ENCODE results near the gene SF3A2.

SF3A2 gene

DNA sequence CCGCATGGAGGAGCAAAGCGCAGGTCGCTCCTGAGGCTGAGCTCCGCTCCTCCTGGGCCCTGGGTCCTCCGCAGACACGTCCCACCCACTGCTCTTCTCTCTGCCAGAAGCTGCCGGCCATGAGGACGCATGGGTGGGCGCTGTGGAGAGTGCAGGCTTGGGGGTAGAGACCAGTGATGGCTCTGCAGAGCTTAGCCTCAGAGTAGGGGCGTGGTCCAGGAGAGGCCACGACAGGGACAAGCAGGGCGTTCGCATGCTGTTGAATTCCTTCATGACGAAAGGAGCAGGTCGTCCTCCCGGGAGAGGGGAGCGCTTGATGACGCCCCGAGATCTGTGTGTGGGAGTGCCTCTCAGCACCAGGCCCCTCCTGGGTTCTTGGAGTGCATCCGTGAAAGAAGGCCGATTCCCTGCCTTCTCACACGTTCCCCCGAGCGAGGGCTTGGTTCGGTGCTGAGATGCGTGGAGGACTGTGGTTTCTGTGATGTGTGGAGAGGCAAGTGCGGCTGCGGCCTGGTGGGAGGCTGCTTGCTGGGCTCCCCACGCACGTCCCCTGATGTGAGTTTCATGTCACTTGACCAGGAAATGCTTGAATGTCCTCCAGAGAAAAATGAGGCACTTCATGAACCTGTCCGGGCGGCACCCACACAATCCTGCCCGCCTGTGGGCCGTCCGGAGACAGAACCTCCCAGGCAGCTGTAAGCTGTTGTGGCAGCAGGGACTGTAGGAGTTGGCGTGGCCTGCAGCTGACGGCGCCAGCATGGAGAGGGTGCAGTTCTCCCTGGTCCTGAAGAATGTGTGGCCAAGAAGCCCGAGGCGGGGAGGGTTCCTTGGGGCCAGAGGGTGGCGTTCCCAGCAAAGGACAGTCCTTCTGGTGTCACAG is 4.5 kb downstream of the SF3A2 start:
- no peak for DNase-seq (ENCODE audit: low spot score)

DNA sequence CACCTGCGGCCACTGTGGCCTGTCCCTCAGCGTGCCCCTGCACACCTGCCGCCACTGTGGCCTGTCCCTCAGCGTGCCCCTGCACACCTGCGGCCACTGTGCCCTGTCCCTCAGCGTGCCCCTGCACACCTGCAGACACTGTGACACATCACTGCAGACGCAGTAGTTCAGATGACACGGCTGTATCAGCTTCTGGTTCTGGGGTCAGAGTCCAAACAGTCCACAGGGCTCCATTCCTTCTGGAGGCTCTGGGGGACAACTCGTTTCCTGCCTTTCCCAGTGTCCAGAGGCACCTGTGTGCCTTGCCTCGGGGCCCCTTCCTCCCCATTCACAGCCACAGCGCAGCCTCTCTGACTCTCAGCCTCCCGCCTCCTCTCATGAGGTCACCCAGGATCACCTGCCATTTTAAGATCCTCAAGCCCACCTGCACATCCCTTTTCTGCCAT is 5.5 kb downstream of the SF3A2 start:
- no peak for DNase-seq (ENCODE audit: low spot score)

DNA sequence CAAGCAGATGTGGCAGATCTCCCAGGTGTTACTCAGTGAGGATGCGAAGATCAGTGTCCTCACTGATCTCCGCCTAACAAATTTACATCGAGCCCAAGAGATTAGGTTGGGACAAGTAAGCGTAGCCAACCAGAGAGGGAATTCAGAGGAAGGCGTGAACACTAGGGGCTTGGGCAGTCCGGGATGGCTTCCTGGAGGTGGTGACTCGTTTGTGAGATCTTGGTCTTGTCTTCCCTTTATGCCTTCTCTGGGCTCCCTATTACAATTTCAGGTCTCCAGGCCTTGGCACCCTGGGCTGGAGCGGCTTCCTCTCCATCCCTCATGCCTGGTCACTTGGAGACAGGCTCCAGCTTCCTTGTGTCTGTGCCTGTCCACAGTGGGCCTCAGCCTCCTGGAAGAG is 6.2 kb downstream of the SF3A2 start:
- DNase-seq (ENCODE audit: low spot score), result no peak

DNA sequence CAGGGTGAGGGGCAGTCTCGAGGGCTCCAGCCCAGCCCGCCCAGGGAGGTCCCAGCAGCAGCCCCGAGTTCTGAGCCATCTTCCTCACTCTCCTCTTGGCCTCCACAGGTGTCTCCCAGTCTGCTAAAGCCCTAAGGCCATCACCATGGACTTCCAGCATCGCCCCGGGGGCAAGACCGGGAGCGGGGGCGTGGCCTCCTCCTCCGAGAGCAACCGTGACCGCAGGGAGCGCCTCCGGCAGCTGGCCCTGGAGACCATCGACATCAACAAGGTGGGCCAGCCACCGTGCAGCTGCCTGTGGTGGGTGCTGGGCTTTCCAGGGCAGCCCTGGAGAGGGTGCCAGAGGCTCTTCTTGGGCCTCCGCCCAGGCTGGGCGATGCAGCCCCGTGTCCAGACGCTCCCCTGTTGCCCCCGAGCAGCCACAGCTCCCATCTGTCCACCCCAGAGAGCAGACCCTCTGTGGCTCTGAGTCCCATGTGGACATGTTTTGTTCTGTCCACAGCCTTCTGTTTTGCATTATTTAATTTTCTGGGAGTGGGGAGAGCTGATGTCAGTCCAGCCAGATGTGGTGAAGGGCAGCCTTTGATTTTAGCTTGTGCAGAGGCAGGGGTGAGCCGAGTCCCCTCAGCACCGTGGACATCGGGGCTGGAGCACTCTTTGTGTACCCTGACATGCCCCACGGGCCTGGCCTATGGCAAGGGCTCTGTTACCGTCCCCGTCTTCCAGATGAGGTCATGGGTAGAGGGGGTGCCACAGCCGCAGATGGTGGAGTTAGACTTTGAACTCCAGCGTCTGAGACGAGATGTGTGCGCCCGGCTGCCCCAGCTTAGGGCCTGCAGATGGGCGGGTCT is 6.9 kb downstream of the SF3A2 start:
- no peak for DNase-seq (ENCODE audit: low spot score)

DNA sequence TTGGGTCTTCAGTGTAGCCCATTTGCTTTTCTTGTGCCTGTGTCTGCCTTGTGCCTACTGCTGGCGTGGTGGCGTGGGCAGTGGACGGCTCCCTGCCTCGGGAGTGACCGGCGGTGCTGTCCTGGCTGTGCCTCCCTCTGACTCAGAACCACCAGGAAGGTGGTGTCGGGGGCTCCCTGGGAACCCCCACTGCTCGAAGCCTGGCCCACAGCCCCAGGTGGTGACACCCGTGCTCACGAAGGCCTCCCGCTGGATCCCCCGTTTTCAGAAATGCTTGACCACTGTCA is 7.4 kb downstream of the SF3A2 start:
- no peak for DNase-seq (ENCODE audit: low spot score)

DNA sequence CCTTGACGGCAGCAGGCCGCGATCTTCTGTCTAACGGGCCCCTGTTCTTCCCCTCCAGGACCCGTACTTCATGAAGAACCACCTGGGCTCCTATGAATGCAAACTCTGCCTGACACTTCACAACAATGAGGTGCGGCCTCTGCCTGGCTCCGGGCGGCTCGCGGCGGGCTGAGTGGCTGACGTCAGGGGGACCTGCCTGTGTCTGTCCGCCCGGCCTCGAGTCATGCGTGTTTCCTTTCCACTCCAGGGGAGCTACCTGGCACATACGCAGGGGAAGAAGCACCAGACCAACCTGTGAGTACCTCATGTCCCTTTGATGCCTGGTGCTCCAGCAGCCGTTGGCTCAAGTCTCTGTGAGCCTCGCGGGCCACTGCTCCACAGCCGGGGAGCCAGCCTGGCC is 7.9 kb downstream of the SF3A2 start:
- no peak for DNase-seq (ENCODE audit: low spot score)

DNA sequence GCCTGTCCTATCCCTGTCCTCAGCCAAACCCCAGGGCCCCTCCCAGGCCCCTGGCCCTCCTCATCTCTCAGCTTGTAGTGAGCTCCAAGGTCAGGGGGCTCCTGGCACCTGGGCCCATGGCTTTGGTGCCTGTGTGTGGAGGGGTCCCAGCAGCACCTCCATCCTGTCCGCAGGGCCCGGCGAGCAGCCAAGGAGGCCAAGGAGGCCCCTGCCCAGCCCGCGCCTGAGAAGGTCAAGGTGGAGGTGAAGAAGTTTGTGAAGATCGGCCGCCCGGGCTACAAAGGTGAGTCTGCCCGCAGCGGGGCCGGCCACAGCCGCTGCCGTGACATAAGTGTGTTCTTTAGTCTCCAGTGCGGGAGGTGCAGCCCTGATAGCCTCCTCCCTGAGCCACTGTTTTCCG is 8.6 kb downstream of the SF3A2 start:
- DNase-seq (ENCODE audit: low spot score), result no peak

DNA sequence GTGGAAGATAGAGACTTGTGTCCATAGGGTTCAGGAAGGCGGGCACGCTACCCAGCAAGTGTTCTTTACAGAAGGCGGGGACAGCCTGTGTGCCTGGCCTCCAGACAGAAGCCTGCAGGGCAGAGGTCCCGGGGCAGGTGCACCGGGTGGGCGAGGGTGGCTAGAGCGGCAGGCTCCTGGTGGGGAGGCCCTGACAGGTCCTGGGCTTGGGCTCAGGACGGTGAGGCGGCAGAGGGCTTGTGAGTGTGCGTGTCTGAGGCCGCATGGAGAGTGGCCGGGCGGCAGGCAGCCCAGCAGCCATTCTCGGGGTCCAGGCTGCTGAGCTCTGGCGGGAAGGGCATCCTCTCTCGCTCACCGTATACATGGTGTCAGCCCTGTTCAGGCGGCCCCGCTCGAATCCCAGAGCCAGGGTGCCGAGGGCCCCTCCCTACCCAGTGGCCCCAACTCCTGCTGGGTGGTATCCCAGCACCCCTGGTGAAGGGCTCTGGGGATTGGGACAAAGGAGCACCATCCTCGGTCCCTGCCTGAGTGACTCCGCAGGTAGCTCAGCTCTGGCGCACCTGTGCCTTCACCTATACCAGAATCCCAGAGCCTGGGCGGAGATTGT is 9.5 kb downstream of the SF3A2 start:
- DNase-seq (ENCODE audit: low spot score), result no peak

DNA sequence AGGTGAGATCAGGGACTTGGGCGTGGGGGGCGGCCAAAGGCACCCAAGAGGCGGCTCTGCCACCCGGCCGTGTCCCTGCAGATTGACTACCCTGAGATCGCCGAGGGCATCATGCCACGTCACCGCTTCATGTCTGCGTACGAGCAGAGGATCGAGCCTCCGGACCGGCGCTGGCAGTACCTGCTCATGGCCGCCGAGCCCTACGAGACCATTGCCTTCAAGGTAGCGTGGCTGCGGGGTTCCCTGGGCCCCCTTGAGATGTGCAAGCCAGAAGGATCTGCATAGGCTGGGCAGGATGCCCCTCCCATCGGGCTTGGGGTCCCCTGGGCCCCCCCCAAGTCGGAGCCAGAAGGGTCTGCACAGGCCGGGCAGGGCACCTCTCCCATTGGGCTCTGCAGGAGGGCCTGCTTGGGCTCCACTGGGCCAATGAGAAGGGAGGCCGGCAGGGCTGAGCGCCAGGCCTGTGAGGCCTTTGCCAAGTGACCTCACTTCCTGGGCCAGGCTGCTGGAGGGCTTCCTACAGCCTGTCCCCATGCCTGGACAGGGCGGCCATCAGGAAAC is 10.3 kb downstream of the SF3A2 start:
- DNase-seq (ENCODE audit: low spot score), result no peak

DNA sequence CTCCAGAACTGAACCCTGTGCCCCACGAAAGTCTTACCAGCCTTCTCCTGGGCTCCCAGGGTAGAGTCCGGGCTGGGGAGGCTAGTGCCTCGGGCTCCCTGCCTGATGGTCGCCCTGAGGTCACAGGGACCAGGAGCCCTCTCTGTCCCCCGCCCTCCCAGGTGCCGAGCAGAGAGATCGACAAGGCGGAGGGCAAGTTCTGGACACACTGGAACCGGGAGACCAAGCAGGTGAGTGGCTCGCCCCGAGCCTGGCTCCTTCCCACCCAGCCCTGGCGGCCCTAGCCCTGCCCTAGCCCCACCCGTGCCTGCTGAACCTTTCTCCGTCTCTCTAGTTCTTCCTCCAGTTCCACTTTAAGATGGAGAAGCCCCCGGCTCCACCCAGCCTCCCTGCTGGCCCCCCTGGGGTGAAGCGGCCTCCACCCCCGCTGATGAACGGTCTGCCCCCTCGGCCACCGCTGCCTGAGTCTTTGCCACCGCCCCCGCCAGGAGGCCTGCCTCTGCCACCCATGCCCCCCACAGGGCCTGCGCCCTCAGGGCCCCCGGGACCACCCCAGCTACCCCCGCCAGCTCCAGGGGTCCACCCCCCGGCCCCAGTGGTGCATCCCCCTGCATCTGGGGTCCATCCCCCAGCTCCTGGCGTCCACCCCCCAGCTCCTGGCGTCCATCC is 10.9 kb downstream of the SF3A2 start:
- no peak for DNase-seq (ENCODE audit: low spot score)

DNA sequence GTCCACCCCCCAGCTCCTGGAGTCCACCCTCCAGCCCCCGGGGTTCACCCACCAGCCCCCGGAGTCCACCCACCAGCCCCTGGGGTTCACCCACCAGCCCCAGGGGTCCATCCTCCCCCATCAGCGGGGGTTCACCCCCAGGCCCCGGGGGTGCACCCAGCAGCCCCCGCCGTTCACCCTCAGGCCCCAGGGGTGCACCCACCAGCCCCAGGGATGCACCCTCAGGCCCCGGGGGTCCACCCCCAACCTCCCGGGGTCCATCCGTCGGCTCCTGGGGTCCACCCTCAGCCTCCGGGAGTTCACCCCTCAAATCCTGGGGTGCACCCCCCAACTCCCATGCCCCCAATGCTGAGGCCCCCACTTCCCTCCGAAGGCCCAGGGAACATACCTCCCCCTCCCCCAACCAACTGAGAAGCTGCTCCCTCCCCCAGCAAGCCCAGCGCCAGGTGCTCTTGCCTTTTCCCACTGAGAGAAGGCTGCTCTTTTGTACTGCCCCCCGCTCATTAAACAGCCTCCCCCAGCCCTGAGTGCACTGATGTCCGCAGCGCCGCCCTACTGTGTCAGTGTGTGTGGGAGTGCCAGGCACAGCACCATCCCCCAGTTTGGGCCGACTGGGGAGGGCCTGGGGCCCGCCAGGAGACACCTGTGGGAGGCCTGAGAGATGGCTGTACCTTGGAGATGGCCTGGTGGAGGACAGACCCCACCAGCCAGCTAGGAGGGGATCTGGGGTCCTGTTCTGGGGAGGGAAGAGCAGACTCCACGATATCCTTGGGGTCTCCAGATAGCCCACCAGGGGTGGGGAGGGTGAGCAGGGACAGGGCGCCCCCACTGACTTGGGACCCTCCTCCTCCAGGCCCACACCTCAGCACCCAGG is 11.7 kb downstream of the SF3A2 start:
- no peak for DNase-seq (ENCODE audit: low spot score)

DNA sequence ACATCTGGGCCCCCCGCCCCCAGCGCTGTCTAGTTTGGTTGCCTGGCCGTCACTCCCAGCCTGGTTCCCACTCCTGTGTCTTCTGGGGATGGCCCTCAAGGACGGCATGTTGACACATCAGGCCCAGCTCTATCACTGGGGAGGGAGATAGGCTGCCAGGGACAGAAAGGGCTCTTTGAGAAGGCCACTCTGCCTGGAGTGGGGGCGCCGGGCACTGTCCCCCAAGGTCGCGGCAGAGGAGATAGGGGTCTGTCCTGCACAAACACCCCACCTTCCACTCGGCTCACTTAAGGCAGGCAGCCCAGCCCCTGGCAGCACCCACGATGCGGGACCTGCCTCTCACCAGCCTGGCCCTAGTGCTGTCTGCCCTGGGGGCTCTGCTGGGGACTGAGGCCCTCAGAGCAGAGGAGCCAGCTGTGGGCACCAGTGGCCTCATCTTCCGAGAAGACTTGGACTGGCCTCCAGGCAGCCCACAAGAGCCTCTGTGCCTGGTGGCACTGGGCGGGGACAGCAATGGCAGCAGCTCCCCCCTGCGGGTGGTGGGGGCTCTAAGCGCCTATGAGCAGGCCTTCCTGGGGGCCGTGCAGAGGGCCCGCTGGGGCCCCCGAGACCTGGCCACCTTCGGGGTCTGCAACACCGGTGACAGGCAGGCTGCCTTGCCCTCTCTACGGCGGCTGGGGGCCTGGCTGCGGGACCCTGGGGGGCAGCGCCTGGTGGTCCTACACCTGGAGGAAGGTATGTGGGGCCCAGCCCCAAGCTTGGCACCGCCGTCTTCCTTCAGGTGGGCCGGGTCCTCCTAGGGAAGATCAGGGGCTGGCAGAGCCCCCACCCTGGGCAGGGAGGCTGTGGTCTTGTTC is 12.6 kb downstream of the SF3A2 start, which contains the start of gene AMH:
Gene AMH (plus strand): TSS at position 314 of the 857 bp plus-strand sequence. CDS start 10 bp downstream, at position 324.
- DNase-seq (ENCODE audit: low spot score), result no peak

DNA sequence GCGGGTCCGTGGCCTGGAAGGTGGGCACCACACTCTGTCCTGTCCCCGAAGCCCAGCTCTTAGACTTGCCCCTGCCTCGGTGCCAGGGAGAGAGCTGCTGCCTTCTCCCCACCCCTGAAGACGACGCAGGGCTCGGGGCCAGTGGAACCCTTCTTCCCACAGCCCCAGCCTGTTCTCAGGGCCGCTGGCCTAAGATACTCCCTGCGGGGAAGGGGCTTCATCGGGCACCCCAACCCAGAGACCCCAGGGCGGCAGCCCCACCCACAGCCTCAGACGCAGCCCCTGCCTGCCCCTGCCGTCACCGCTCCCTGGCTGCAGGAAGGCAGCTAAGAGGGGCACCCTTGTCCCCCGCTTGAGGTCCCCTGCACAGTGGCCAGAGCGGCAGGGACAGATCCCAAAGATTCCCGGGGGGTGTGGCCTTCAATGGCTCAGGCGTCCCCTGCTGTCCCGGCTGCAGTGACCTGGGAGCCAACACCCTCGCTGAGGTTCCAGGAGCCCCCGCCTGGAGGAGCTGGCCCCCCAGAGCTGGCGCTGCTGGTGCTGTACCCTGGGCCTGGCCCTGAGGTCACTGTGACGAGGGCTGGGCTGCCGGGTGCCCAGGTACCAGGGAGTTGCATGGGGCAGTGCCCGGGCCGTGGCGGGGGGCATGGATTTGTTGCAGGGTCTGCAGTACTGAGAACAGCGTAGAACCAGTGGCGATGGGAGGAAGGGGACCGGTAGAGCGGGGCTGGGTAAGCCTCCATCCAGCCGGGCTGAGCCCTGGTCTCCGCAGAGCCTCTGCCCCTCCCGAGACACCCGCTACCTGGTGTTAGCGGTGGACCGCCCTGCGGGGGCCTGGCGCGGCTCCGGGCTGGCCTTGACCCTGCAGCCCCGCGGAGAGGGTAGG is 13.5 kb downstream of the SF3A2 start:
- DNase-seq (ENCODE audit: low spot score), result no peak

DNA sequence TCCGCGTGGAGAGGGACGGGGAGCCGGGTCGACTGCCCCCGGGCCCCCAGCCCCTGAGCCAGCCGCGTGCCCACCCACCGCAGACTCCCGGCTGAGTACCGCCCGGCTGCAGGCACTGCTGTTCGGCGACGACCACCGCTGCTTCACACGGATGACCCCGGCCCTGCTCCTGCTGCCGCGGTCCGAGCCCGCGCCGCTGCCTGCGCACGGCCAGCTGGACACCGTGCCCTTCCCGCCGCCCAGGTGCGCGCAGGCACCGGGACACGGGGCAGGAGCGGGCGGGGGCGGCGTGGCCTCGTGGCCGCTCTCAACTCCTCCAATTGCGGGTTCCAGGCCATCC is 14.1 kb downstream of the SF3A2 start:
- no peak for DNase-seq (ENCODE audit: low spot score)

DNA sequence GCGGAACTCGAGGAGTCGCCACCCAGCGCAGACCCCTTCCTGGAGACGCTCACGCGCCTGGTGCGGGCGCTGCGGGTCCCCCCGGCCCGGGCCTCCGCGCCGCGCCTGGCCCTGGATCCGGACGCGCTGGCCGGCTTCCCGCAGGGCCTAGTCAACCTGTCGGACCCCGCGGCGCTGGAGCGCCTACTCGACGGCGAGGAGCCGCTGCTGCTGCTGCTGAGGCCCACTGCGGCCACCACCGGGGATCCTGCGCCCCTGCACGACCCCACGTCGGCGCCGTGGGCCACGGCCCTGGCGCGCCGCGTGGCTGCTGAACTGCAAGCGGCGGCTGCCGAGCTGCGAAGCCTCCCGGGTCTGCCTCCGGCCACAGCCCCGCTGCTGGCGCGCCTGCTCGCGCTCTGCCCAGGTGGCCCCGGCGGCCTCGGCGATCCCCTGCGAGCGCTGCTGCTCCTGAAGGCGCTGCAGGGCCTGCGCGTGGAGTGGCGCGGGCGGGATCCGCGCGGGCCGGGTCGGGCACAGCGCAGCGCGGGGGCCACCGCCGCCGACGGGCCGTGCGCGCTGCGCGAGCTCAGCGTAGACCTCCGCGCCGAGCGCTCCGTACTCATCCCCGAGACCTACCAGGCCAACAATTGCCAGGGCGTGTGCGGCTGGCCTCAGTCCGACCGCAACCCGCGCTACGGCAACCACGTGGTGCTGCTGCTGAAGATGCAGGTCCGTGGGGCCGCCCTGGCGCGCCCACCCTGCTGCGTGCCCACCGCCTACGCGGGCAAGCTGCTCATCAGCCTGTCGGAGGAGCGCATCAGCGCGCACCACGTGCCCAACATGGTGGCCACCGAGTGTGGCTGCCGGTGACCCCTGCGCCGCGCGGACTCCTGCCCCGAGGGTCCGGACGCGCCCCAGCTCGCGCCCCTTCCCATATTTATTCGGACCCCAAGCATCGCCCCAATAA is 14.8 kb downstream of the SF3A2 start:
- DNase-seq (ENCODE audit: low spot score), result no peak

DNA sequence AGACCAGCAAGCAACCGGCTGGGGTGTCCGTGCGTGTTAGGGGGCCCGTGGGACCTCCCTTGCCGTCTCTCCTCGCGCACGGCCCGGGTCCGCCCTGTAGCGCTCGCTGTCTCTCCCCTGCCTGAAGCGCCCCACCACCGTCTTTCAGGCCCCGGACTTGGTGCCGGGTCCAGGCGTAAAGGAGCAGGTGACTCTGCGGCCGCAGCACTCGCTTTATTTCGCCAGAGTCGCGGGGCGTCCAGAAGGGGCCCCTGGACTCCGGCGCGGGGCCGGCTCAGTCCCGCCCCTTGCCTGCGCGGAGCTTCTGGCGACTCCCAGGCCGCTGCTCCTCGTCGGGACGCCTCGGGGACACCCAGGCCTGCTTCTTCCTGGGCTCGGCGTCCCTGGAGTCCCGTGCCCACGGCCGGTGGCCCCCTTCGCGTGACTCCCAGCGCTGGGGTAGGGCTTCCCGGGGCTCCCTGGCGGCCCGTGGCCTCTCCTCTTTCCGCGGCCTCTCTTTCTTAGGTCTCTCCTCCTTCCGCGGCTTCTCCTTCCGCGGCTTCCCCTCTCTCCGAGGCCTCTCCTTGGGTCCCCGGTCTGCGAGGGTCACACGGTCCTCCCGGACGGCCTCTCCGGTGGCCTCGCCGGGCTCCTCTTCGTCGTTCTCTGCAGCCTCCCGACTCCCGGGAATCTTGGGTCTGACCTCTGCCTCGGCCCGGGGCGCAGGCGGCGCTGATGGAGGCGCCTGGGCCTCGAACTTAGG is 15.6 kb downstream of the SF3A2 start:
- no peak for DNase-seq (ENCODE audit: low spot score)

DNA sequence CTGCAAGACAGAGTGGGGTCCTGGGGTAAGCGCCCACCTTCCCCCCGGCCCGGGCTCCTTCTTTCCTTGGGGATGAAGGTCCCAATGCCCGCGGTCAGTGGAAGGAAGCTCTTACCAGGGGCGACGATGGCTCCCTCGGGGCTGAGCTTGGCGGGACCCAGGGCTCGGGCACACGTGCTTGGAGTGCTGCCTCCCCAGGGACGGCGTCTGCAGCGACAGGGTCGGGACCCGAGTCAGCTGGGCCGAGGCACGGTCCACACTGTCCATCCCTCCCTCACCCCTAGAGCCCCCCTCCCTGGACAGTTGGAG is 16.1 kb downstream of the SF3A2 start:
- DNase-seq (ENCODE audit: low spot score), result no peak

Measured in hematopoietic multipotent progenitor cell treated with erythropoietin and hydrocortisone succinate and interleukin-3 and kit ligand, for 17 days (in vitro differentiated cells).